ENCODE results near the gene DHRSX.

GRCh38 chrX:2462780-2463179, 38.0 kb downstream of the DHRSX start:
- no peak for TF ChIP-seq HNRNPL (IDR thresholded peaks at IDR 0.05; ENCODE audit: low read depth, low read length)
- TF ChIP-seq, protein P1, sequence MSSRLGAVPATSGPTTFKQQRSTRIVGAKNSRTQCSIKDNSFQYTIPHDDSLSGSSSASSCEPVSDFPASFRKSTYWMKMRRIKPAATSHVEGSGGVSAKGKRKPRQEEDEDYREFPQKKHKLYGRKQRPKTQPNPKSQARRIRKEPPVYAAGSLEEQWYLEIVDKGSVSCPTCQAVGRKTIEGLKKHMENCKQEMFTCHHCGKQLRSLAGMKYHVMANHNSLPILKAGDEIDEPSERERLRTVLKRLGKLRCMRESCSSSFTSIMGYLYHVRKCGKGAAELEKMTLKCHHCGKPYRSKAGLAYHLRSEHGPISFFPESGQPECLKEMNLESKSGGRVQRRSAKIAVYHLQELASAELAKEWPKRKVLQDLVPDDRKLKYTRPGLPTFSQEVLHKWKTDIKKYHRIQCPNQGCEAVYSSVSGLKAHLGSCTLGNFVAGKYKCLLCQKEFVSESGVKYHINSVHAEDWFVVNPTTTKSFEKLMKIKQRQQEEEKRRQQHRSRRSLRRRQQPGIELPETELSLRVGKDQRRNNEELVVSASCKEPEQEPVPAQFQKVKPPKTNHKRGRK (tag; IDR thresholded peaks at IDR 0.05): no peak
- no peak for TF ChIP-seq L3MBTL2 (IDR thresholded peaks at IDR 0.05)
- no peak for TF ChIP-seq EP300 (IDR thresholded peaks at IDR 0.05; ENCODE audit: low read length)
- TF ChIP-seq EZH2 (IDR thresholded peaks at IDR 0.05; ENCODE audit: borderline replicate concordance, low read depth, low read length): no peak
- TF ChIP-seq ELK1 (CRISPR knock-in tag; IDR thresholded peaks at IDR 0.05): no peak
- TF ChIP-seq POLR2G (IDR thresholded peaks at IDR 0.05; ENCODE audit: low read depth, low read length): no peak
- TF ChIP-seq RAD21 (CRISPR knock-in tag; conservative IDR thresholded peaks at IDR 0.05 in 1 of 2, IDR thresholded peaks at IDR 0.05 in 1 of 2): no peak
- no peak for TF ChIP-seq ZNF143 (CRISPR knock-in tag; IDR thresholded peaks at IDR 0.05)
- TF ChIP-seq, protein P2, sequence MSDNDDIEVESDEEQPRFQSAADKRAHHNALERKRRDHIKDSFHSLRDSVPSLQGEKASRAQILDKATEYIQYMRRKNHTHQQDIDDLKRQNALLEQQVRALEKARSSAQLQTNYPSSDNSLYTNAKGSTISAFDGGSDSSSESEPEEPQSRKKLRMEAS (CRISPR knock-in tag; IDR thresholded peaks at IDR 0.05): no peak
